ENCODE results near the gene DGKA. TPM values are rescaled to one million over a fixed set of nuclear protein-coding genes. Genes with fewer than 3 reads are reported as not detected.

DGKA gene
- total and polyA plus RNA-seq, 2 of the 13 experiments (the other 11 are each of a cell fraction or from before 2014, with no cell fraction given) = 2.4 to 5.4 TPM

DNA sequence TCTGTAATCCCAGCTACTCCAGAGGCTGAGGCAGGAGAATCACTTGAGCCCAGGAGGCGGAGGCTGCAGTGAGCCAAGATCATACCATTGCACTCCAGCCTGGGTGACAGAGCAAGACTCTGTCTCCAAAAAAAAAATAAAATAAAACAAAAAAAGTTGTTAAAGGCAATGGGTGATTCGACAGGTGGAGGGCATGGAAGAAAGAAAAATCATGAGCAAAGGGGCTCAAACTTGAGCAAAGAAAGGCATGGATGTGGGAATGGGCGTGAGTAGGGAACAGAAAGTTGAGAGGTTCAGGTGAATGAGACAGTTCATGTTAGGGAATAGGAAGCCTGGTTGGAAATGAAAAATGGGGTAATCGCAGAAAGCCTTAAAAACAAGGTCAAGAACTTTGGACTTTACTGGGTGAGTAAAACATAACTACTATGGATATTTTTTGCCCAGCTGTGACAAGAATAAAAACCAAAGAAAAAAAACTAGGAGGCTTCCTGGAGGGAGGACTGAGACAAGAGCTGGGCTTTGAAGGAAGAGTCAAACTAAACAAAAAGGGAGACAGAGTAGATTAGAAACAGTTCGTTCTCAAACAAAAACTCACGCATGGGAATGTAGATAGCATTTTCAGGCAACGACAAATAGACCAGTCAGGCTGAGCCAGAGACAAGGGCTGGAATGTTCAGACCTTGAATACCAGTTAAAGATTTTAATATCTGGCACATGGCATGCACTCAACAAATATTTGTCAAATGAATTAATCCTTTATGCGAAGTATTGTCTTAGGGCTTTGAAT is 22.0 kb upstream of the DGKA start (continued):
- TF ChIP-seq, protein P1, sequence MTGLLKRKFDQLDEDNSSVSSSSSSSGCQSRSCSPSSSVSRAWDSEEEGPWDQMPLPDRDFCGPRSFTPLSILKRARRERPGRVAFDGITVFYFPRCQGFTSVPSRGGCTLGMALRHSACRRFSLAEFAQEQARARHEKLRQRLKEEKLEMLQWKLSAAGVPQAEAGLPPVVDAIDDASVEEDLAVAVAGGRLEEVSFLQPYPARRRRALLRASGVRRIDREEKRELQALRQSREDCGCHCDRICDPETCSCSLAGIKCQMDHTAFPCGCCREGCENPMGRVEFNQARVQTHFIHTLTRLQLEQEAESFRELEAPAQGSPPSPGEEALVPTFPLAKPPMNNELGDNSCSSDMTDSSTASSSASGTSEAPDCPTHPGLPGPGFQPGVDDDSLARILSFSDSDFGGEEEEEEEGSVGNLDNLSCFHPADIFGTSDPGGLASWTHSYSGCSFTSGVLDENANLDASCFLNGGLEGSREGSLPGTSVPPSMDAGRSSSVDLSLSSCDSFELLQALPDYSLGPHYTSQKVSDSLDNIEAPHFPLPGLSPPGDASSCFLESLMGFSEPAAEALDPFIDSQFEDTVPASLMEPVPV (CRISPR knock-in tag; IDR thresholded peaks at IDR 0.05) = no peak
- TF ChIP-seq ZBTB8A (CRISPR knock-in tag; IDR thresholded peaks at IDR 0.05; ENCODE audit: borderline replicate concordance, low read depth) (no peak), GATA4 (IDR thresholded peaks at IDR 0.05; ENCODE audit: borderline replicate concordance, low read depth) (no peak), ZNF607 (CRISPR knock-in tag; IDR thresholded peaks at IDR 0.05; ENCODE audit: borderline replicate concordance) (no peak), CEBPG (CRISPR knock-in tag; IDR thresholded peaks at IDR 0.05) (0 out of 2 replicates have a peak, but pooled peaks have one; percentile 2), IKZF1 (IDR thresholded peaks at IDR 0.05) (no peak), ZNF44 (CRISPR knock-in tag; IDR thresholded peaks at IDR 0.05) (no peak), HOXA7 (CRISPR knock-in tag; IDR thresholded peaks at IDR 0.05) (no peak), ZNF20 (CRISPR knock-in tag; IDR thresholded peaks at IDR 0.05) (no peak), FLYWCH1 (CRISPR knock-in tag; IDR thresholded peaks at IDR 0.05) (no peak), SALL1 (CRISPR knock-in tag; IDR thresholded peaks at IDR 0.05) (no peak; the same call in 1 of the 2 replicates), MEIS2 (CRISPR knock-in tag; IDR thresholded peaks at IDR 0.05) (no peak), ERF (CRISPR knock-in tag; IDR thresholded peaks at IDR 0.05) (no peak), SOX6 (IDR thresholded peaks at IDR 0.05) (no peak), SOX6 (CRISPR knock-in tag; IDR thresholded peaks at IDR 0.05) (peak; percentile 31; the same call in 1 of the 2 replicates), RFXAP (CRISPR knock-in tag; IDR thresholded peaks at IDR 0.05; ENCODE audit: borderline replicate concordance) (no peak), GATAD2A (CRISPR knock-in tag; IDR thresholded peaks at IDR 0.05) (peak; percentile 51), HDAC2 (CRISPR knock-in tag; IDR thresholded peaks at IDR 0.05) (peak; percentile 26; the same call in 1 of the 2 replicates), AGO2 (optimal IDR thresholded peaks at IDR 0.05; ENCODE audit: low read depth, low read length) (no peak)
- TF ChIP-seq, protein P2, sequence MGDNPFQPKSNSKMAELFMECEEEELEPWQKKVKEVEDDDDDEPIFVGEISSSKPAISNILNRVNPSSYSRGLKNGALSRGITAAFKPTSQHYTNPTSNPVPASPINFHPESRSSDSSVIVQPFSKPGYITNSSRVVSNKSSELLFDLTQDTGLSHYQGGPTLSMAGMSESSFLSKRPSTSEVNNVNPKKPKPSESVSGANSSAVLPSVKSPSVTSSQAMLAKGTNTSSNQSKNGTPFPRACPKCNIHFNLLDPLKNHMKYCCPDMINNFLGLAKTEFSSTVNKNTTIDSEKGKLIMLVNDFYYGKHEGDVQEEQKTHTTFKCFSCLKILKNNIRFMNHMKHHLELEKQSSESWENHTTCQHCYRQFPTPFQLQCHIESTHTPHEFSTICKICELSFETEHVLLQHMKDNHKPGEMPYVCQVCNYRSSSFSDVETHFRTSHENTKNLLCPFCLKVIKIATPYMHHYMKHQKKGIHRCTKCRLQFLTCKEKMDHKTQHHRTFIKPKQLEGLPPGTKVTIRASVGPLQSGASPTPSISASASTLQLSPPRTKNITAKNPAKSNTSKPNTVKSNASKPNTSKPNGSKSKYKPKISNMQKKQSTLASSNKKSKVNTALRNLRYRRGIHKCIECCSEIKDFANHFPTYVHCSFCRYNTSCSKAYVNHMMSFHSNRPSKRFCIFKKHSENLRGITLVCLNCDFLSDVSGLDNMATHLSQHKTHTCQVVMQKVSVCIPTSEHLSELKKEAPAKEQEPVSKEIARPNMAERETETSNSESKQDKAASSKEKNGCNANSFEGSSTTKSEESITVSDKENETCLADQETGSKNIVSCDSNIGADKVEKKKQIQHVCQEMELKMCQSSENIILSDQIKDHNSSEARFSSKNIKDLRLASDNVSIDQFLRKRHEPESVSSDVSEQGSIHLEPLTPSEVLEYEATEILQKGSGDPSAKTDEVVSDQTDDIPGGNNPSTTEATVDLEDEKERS (CRISPR knock-in tag; IDR thresholded peaks at IDR 0.05) = no peak
- TF ChIP-seq, protein P3, sequence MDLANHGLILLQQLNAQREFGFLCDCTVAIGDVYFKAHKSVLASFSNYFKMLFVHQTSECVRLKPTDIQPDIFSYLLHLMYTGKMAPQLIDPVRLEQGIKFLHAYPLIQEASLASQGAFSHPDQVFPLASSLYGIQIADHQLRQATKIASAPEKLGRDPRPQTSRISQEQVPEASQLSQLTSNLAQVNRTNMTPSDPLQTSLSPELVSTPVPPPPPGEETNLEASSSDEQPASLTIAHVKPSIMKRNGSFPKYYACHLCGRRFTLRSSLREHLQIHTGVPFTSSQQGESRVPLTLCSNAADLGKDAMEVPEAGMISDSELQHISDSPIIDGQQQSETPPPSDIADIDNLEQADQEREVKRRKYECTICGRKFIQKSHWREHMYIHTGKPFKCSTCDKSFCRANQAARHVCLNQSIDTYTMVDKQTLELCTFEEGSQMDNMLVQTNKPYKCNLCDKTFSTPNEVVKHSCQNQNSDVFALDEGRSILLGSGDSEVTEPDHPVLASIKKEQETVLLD (CRISPR knock-in tag; IDR thresholded peaks at IDR 0.05; ENCODE audit: low read depth) = no peak
- TF ChIP-seq, protein P4, sequence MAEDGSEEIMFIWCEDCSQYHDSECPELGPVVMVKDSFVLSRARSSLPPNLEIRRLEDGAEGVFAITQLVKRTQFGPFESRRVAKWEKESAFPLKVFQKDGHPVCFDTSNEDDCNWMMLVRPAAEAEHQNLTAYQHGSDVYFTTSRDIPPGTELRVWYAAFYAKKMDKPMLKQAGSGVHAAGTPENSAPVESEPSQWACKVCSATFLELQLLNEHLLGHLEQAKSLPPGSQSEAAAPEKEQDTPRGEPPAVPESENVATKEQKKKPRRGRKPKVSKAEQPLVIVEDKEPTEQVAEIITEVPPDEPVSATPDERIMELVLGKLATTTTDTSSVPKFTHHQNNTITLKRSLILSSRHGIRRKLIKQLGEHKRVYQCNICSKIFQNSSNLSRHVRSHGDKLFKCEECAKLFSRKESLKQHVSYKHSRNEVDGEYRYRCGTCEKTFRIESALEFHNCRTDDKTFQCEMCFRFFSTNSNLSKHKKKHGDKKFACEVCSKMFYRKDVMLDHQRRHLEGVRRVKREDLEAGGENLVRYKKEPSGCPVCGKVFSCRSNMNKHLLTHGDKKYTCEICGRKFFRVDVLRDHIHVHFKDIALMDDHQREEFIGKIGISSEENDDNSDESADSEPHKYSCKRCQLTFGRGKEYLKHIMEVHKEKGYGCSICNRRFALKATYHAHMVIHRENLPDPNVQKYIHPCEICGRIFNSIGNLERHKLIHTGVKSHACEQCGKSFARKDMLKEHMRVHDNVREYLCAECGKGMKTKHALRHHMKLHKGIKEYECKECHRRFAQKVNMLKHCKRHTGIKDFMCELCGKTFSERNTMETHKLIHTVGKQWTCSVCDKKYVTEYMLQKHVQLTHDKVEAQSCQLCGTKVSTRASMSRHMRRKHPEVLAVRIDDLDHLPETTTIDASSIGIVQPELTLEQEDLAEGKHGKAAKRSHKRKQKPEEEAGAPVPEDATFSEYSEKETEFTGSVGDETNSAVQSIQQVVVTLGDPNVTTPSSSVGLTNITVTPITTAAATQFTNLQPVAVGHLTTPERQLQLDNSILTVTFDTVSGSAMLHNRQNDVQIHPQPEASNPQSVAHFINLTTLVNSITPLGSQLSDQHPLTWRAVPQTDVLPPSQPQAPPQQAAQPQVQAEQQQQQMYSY (CRISPR knock-in tag; IDR thresholded peaks at IDR 0.05) = no peak
